DOHH2 (cell line): ENCODE measurements around the gene FBXO42.

Source experiments
- H3F3A ChIP-seq: fragments of 200-600 bp; sonication (generic), shearing (Covaris generic); 2 replicates; pipeline ENCODE4 v1.6.0; 2016; ENCODE audit warnings: antibody characterized with exemption, mild to moderate bottlenecking; ENCODE audit not compliant: control insufficient read depth, insufficient read depth
- H3K27ac ChIP-seq: fragments of 200-600 bp; sonication (generic); 2 replicates; pipeline ENCODE4 v1.5.1; 2014; ENCODE audit warnings: low read depth, mild to moderate bottlenecking, low read length, moderate library complexity
- H3K27me3 ChIP-seq: fragments of 200-600 bp; sonication (generic); 2 replicates; pipeline ENCODE4 v1.6.1; 2014; ENCODE audit warnings: mild to moderate bottlenecking, low read length, mixed read lengths; ENCODE audit not compliant: control insufficient read depth
- H3K36me3 ChIP-seq: fragments of 200-600 bp; sonication (generic); 2 replicates; pipeline ENCODE4 v1.6.1; 2014; ENCODE audit warnings: mild to moderate bottlenecking, low read length, moderate library complexity, mixed read lengths; ENCODE audit not compliant: control insufficient read depth
- H3K4me1 ChIP-seq: fragments of 200-600 bp; sonication (generic); 2 replicates; pipeline ENCODE4 v1.6.1; 2014; ENCODE audit warnings: mild to moderate bottlenecking, low read length, mixed read lengths; ENCODE audit not compliant: control insufficient read depth
- H3K4me2 ChIP-seq: fragments of 200-600 bp; sonication (generic); 2 replicates; pipeline ENCODE4 v1.6.0; 2014; ENCODE audit warnings: mild to moderate bottlenecking, low read length, moderate library complexity
- H3K4me3 ChIP-seq: fragments of 200-600 bp; sonication (generic); 2 replicates; pipeline ENCODE4 v1.5.1; 2014; ENCODE audit warnings: mild to moderate bottlenecking, low read length, mixed read lengths
- H3K79me2 ChIP-seq: fragments of 200-600 bp; sonication (generic); 2 replicates; pipeline ENCODE4 v1.6.1; 2014; ENCODE audit warnings: mild to moderate bottlenecking, low read length, mixed read lengths; ENCODE audit not compliant: control insufficient read depth
- H3K9me2 ChIP-seq: fragments of 200-600 bp; sonication (generic); replicated peaks from 2 replicates; pipeline ENCODE4 v1.6.1; 2014; ENCODE audit warnings: mild to moderate bottlenecking, low read length, mixed read lengths; ENCODE audit not compliant: control insufficient read depth
- H3K9me3 ChIP-seq: fragments of 200-600 bp; sonication (generic); 2 replicates; pipeline ENCODE4 v1.6.1; 2014; ENCODE audit warnings: antibody characterized with exemption, low read length, mixed read lengths; ENCODE audit not compliant: control insufficient read depth, insufficient read depth
- H4K20me1 ChIP-seq: fragments of 200-600 bp; sonication (generic); 2 replicates; pipeline ENCODE4 v1.6.0; 2014; ENCODE audit warnings: low read depth, mild to moderate bottlenecking, antibody characterized with exemption, low read length, moderate library complexity; ENCODE audit not compliant: control insufficient read depth, insufficient read depth
- EZH2phosphoT487 ChIP-seq: fragments of 200-600 bp; sonication (generic); IDR thresholded peaks from 2 replicates; pipeline ENCODE4 v1.6.1; 2017; ENCODE audit warnings: borderline replicate concordance, mild to moderate bottlenecking, antibody characterized with exemption, low read length, moderate library complexity, mixed read lengths
- TF ChIP-seq, protein P1 (sequence below): fragments of 200-600 bp; sonication (generic); IDR thresholded peaks from one replicate; pipeline ENCODE4 v1.5.1; 2014; ENCODE audit warnings: antibody characterized with exemption, mild to moderate bottlenecking, low read depth, low read length; ENCODE audit not compliant: poor library complexity, severe bottlenecking

The FBXO42 gene

DNA sequence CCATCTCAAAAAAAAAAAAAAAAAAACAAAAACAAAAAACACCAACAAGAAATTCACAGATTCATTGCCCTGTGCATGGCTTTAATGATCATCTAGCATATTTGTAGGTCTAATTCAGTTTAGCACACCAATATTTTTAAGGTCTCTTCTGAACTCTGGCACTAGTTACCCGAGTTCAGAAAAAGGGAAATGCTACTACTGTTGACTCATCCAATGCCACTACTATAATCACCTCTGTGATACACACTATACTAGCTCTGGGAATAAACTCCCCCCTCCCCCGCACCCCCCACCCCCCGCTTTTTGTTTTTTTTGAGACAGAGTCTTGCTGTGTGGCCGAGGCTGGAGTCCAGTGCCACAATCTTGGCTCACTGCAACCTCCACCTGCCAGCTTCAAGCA lies 55.6 kb downstream of the FBXO42 start:
- H3F3A ChIP-seq: no peaks in the 10 kb centered on the region
- peaks cover 36% of the 10 kb centered on the region for H3K36me3 ChIP-seq
- no peak overlapping the region for H3K4me3 ChIP-seq
- H3K9me2 ChIP-seq: no peaks in the 10 kb centered on the region
- no peak overlapping the region for H3K4me2 ChIP-seq
- no peaks in the 10 kb centered on the region for H4K20me1 ChIP-seq
- TF ChIP-seq EZH2phosphoT487: no peak
- TF ChIP-seq, protein P1, sequence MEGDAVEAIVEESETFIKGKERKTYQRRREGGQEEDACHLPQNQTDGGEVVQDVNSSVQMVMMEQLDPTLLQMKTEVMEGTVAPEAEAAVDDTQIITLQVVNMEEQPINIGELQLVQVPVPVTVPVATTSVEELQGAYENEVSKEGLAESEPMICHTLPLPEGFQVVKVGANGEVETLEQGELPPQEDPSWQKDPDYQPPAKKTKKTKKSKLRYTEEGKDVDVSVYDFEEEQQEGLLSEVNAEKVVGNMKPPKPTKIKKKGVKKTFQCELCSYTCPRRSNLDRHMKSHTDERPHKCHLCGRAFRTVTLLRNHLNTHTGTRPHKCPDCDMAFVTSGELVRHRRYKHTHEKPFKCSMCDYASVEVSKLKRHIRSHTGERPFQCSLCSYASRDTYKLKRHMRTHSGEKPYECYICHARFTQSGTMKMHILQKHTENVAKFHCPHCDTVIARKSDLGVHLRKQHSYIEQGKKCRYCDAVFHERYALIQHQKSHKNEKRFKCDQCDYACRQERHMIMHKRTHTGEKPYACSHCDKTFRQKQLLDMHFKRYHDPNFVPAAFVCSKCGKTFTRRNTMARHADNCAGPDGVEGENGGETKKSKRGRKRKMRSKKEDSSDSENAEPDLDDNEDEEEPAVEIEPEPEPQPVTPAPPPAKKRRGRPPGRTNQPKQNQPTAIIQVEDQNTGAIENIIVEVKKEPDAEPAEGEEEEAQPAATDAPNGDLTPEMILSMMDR: no peak
- H3K27me3 ChIP-seq: no peaks in the 10 kb centered on the region
- no peaks in the 10 kb centered on the region for H3K9me3 ChIP-seq
- no peak overlapping the region for H3K27ac ChIP-seq
- H3K4me1 ChIP-seq: no peaks in the 10 kb centered on the region
- no peaks in the 10 kb centered on the region for H3K79me2 ChIP-seq

DNA sequence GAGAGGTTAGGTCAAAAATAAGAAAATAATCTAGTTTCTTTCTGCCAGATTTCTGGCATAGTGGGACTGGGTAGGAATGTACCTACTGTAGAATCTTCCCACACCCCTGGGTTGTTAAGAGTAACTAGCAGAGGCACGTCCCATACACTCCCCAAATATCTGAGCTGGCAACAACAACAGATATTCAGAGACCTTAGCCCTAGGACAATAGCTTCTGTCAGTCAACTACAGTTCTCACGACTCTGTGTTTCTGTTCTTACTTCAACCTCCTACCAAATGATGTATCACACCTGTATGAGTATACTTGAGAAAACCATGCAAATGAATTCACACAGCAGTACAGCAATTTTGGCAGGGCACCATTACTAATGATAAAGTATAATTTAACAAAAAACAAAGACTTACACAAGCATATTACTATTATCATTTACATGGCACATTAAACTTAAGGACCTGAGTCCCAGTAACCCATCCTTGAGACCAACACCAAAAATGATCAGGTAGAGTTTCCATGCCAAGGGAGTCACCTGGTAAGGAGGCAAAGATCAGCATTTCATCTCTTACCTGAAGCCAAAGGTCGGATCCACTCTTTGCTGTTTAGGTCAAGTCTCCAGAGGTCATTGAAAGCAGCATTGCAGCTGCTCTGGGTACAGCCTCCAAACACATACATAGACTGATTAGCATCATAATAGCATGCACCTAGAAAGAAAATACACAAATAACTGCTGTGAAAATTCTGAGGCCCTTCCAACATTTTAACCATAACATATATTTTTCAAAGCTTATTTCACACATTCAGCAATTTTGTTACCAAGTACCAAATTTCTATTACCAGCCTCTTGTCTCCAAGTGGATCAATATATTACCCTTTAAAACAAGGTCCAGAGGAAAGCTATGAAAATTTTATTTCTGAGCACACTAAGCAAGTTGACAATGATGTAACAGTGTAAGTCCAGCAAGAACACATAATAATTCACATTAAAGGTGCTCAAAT lies 57.8 kb downstream of the FBXO42 start:
- H3K9me3 ChIP-seq: no peaks in the 10 kb centered on the region
- no peaks in the 10 kb centered on the region for H4K20me1 ChIP-seq
- H3K9me2 ChIP-seq: no peaks in the 10 kb centered on the region
- H3F3A ChIP-seq: no peaks in the 10 kb centered on the region
- H3K4me2 ChIP-seq: no peak overlapping the region
- no peak overlapping the region for H3K4me3 ChIP-seq
- no peak for TF ChIP-seq EZH2phosphoT487
- TF ChIP-seq, protein P1: no peak
- H3K4me1 ChIP-seq: no peaks in the 10 kb centered on the region
- no peak overlapping the region for H3K27ac ChIP-seq
- peaks cover 3% of the 10 kb centered on the region; the same call in 1 of the 2 replicates for H3K79me2 ChIP-seq
- no peaks in the 10 kb centered on the region for H3K27me3 ChIP-seq
- peaks cover 34% of the 10 kb centered on the region for H3K36me3 ChIP-seq

DNA sequence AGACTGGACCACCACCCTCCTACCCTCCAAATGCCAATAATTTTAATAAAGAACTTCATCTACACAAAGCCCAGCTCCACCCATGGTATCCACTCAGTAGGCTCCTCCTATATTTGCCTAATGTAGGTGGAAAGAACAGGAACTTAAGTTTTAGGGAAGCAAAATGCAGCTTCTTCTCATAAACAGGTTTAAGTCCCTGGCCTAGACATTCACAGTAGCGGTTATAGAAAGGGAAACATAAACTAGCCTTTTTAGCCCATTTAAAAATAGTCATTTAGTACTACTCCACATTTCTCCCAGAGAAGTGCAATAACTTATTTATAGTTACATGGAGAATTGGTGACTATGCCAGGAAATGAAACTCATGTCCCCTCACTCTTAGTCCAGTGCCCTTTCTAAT lies 58.7 kb downstream of the FBXO42 start:
- H3K27ac ChIP-seq: no peak overlapping the region
- H3F3A ChIP-seq: no peaks in the 10 kb centered on the region
- no peaks in the 10 kb centered on the region for H4K20me1 ChIP-seq
- H3K9me2 ChIP-seq: no peaks in the 10 kb centered on the region
- H3K9me3 ChIP-seq: no peaks in the 10 kb centered on the region
- H3K27me3 ChIP-seq: no peaks in the 10 kb centered on the region
- no peak overlapping the region for H3K4me2 ChIP-seq
- H3K4me3 ChIP-seq: no peak overlapping the region
- no peak for TF ChIP-seq EZH2phosphoT487
- TF ChIP-seq, protein P1: no peak
- no peaks in the 10 kb centered on the region for H3K4me1 ChIP-seq
- H3K36me3 ChIP-seq: peaks cover 42% of the 10 kb centered on the region
- H3K79me2 ChIP-seq: peaks cover 3% of the 10 kb centered on the region; the same call in 1 of the 2 replicates
